HG03469 (cell line): ENCODE data around the gene RWDD4.

Experiments
- ATAC-seq: cut with Tn5 transposase; IDR thresholded peaks from one replicate; pipeline ENCODE4 v1.9.1; 2021; ENCODE audit warnings: mild to moderate bottlenecking, moderate library complexity, moderate number of reproducible peaks; ENCODE audit not compliant: unreplicated experiment

The RWDD4 gene

GRCh38 chr4:183659029-183659871 lies at the start of gene RWDD4, which contains the start of gene TRAPPC11:
RWDD4 (minus strand) TSS chr4:183659185; CDS start chr4:183658952, 233 bp downstream.
TRAPPC11 (plus strand) TSS chr4:183659293; CDS start chr4:183663868, 4,575 bp downstream.
- peak; percentile 99 for ATAC-seq

GRCh38 chr4:183702492-183702891 lies 43.5 kb upstream of the RWDD4 start:
- ATAC-seq, result no peak

GRCh38 chr4:183700407-183700806 lies 41.4 kb upstream of the RWDD4 start:
- ATAC-seq, result no peak

GRCh38 chr4:183698909-183699308 lies 39.9 kb upstream of the RWDD4 start:
- ATAC-seq, result no peak

- ATAC-seq, result no peak
Observed at GRCh38 chr4:183691897-183692296, 32.9 kb upstream of the RWDD4 start.

GRCh38 chr4:183691006-183691405 lies 32.0 kb upstream of the RWDD4 start:
- no peak for ATAC-seq

- ATAC-seq, result no peak
Observed at GRCh38 chr4:183688216-183688615, 29.2 kb upstream of the RWDD4 start.

GRCh38 chr4:183686461-183686860 lies 27.5 kb upstream of the RWDD4 start:
- no peak for ATAC-seq

GRCh38 chr4:183681119-183681518 lies 22.1 kb upstream of the RWDD4 start:
- ATAC-seq, result no peak

- no peak for ATAC-seq
Observed at GRCh38 chr4:183675625-183676024, 16.6 kb upstream of the RWDD4 start.

GRCh38 chr4:183674153-183674552 lies 15.2 kb upstream of the RWDD4 start:
- no peak for ATAC-seq

- no peak for ATAC-seq
Observed at GRCh38 chr4:183670960-183671555, 12.1 kb upstream of the RWDD4 start.

GRCh38 chr4:183670251-183670650 lies 11.3 kb upstream of the RWDD4 start:
- no peak for ATAC-seq

- ATAC-seq, result no peak
Observed at GRCh38 chr4:183666088-183666487, 7.1 kb upstream of the RWDD4 start.

GRCh38 chr4:183659872-183660242 lies 872 bp upstream of the RWDD4 start:
- ATAC-seq, result no peak

GRCh38 chr4:183658362-183659028 lies 490 bp downstream of the RWDD4 start:
- no peak for ATAC-seq

GRCh38 chr4:183657564-183657963 lies 1.4 kb downstream of the RWDD4 start:
- ATAC-seq, result no peak

- no peak for ATAC-seq
Observed at GRCh38 chr4:183645326-183645725, 13.7 kb downstream of the RWDD4 start.

GRCh38 chr4:183639291-183639690 lies 19.7 kb downstream of the RWDD4 start:
- ATAC-seq, result no peak

GRCh38 chr4:183638436-183638835 lies 20.5 kb downstream of the RWDD4 start:
- ATAC-seq, result no peak

GRCh38 chr4:183637461-183637860 lies 21.5 kb downstream of the RWDD4 start:
- no peak for ATAC-seq

- ATAC-seq, result no peak
Observed at GRCh38 chr4:183636923-183637322, 22.1 kb downstream of the RWDD4 start.
